GM21825 (cell line): ENCODE measurements around the gene BSN.
"Not testable (repeated sequence)": the region's sequence is repeated elsewhere in the genome, so short reads cannot be mapped to it uniquely, and the experiment has no call there.

Experiments used
- ATAC-seq: cut with Tn5 transposase; IDR thresholded peaks from one replicate; pipeline ENCODE4 v1.9.1; 2021; ENCODE audit warnings: mild to moderate bottlenecking, moderate library complexity; ENCODE audit not compliant: unreplicated experiment

BSN gene

DNA sequence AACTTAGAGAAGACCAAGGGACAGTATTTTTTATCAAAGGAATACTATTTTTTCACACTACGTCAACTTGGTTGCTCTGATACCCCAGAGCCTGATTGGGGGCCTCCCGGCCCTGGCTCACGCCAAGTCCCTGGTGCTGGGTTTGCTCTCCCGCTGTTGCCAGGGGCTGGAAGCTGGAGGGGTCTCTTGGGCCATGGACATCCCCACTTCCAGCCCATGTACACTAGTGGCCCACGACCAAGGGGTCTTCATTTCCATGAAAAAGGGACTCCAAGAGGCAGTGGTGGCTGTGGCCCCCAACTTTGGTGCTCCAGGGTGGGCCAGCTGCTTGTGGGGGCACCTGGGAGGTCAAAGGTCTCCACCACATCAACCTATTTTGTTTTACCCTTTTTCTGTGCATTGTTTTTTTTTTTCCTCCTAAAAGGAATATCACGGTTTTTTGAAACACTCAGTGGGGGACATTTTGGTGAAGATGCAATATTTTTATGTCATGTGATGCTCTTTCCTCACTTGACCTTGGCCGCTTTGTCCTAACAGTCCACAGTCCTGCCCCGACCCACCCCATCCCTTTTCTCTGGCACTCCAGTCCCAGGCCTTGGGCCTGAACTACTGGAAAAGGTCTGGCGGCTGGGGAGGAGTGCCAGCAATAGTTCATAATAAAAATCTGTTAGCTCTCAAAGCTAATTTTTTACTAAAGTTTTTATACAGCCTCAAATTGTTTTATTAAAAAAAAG, 20.3 kb upstream of the BSN start:
- ATAC-seq, result no peak

DNA sequence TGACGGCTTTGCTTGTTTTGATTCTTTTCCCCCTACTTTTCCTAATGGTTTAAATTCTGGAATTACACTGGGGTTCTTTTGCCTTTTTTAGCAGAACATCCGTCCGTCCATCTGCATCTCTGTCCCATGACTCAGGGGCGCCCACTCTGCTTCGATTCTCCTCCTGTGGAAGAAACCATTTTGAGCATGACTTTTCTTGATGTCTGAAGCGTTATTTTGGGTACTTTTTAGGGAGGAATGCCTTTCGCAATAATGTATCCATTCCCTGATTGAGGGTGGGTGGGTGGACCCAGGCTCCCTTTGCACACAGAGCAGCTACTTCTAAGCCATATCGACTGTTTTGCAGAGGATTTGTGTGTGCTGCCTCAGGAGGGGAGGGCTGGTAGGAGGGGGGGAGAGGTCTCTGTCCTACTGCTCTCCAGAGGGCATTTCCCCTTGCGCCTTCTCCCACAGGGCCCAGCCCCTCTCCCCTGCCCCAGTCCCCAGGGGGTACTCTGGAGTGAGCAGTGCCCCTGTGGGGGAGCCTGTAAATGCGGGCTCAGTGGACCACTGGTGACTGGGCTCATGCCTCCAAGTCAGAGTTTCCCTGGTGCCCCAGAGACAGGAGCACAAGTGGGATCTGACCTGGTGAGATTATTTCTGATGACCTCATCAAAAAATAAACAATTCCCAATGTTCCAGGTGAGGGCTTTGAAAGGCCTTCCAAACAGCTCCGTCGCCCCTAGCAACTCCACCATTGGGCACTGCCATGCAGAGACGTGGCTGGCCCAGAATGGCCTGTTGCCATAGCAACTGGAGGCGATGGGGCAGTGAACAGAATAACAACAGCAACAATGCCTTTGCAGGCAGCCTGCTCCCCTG, 19.5 kb upstream of the BSN start:
- ATAC-seq, result no peak

DNA sequence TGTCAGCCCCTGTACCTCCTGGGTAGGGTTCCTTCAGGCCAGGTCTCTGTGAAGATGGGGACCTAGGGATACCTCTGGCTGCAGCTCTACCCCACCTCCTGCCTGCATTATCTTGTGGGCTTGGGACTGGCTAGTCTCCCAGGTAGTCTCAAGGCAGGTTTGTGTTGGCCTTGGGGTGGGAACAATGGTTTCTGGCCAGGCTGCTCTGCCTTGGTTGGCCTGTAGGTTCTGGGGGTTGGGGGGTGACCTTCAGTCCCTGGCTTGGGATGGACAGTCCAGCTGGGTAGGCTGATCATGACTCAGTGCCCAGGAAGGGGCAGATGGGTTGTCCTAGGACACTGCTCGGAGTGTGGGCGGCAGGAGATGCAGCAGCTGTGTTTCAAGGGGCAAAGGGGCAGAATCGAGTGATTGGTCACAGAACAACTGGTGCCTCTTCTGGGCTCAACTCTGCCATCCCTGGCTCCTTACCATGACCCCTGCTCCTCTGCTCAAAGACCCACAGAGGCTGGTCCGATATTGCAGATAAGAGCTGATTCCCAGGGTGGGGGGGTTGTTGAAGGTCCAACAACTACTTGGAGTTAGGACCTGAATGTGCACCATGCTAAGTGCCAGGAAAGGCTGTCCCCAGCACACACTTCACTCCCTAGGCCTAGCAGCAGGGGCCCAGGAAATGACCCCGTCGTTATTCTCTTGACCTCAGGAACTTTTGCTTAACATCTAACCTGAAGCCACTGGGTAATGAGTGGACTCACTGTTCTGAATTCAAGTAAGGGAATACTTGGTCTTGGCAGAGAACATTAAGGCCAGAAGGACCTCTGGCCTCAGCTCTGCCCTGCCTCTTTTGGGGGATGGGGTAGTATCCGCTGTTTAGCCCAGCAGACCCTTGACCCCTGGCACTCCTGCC, 18.1 kb upstream of the BSN start:
- no peak for ATAC-seq

DNA sequence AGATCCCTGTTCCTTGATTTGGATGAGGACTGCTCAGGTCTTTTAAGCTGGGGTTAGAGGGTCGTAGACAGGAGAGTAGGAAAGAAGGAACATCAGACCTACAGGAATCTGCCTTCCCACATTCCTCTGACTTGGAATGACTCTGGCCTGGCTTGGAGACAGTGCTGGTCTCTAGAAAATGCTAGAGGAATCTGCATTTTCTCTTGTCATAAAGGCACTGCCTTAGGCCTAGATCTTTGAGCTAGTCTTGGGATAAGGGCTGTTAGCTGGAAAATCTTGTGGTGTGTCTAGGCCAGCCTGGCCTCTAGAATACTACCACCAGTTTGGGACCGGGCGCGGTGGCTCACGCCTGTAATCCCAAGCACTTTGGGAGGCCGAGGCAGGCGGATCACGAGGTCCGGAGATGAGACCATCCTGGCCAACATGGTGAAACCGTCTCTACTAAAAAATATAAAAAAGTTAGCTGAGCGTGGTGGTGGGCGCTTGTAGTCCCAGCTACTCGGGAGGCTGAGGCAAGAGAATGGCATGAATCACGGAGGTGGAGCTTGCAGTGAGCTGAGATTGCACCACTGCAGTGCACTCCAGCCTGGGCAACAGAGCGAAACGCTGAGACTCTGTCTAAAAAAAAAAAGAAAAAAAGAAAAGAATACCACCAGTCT, 17.3 kb upstream of the BSN start:
- no peak for ATAC-seq

DNA sequence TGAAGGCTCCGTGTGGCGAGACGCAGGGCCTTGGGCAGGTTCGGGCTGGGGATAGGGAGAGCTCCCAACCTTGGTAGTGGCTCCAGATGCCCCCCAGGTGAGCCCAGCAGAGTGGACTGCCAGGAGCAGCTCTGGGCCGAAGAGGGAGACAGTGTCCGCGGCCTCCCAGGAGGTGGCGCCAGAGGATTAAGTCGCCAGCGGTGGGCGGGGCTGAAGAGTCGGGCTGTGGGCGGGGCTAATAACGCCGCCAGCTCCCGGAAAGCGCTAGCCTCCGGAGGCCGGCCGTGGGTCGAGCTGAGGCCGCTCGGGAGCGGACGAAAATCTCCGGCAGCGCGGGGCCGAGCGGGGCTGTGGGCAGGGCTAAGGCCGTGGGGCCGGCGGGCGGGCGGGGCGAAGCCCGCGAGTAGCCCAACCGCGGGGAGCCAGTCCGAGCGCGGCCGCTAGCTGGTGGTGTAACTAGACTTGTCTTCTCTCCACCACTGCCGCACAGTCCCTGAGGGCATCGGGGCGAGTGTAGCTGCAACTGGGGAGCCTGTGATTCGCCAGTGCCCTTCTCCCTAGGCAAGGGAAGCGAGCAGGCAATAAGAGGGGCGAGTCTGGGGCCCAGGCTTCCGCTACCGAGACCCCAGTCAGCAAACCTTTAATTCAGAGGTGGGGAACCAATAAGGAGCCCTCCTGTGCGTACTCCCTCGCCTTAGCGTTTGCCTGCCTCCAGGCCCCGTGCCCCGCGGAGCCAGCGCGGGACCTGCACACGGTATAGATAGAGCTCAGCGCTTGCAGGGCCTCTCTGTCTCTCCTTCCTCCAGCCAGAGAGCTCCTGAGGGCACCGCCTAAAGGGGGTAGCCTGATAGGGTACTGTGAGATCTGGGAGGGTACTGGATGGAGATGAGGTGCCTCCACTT, 14.4 kb upstream of the BSN start:
- ATAC-seq, result peak; percentile 89

DNA sequence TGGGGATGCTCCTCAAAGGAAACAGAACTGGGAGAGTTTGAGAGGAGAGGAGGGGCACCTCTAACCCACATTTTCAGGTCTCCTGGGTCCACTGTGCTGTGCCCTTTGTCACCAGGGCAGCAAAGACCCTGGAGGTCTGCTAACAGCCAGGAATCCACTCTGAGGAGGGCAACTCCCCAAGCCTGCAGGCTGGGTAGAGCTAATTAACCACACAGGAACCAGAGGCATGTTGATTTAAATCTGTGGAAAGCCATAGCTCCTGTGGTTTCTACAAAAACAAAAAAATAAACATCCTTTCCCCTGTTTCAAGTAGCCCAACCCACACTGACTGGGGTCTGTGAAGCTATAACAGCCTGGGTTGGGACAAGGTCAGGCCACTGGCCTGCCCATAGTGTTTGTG, 2.2 kb upstream of the BSN start:
- ATAC-seq, result no peak

DNA sequence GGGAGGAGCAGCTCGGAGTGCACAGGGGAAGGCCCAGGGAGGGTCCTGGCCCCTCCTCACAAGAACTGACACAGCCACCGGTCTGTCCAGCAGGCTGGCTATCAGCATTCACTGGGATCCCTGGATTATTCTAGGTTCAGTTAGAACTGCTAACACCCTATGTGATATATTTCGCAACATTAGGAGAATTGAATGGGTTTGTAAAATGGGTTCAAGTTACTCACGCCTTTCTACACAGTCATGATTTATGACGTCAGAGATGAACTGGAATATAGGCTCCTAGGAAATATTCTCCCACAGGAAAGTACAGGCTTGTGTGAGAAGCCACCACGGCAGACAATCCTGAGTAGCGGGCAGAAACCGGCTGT, 969 bp upstream of the BSN start:
- no peak for ATAC-seq

DNA sequence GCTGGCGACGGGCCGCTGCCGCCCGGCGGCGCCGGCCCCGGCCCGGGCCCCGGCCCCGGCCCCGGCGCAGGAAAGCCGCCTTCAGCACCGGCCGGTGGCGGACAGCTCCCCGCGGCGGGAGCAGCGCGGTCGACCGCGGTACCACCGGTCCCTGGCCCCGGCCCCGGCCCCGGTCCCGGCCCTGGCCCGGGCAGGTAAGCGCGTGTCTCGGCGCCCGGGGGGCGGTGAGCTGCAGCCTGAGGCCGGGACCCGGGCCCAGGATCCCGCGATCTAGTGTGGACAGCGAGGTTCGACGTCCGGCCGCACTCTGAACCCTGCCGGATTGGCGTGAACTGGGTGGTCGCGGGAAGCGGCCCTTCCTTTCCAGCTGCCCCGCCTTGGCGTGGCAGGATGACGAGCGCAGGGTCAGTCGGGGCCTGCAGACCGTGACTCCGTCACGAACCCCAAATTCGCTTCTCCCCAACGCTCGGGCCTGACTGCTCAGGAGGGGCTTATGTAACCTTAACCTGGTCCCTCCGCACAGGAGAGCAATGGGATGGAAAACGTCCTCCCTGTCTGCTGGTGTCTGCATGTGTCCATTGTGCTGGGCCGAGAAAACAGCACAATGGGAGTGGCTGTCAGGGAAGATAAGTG, 472 bp downstream of the BSN start:
- ATAC-seq, result peak; percentile 56

DNA sequence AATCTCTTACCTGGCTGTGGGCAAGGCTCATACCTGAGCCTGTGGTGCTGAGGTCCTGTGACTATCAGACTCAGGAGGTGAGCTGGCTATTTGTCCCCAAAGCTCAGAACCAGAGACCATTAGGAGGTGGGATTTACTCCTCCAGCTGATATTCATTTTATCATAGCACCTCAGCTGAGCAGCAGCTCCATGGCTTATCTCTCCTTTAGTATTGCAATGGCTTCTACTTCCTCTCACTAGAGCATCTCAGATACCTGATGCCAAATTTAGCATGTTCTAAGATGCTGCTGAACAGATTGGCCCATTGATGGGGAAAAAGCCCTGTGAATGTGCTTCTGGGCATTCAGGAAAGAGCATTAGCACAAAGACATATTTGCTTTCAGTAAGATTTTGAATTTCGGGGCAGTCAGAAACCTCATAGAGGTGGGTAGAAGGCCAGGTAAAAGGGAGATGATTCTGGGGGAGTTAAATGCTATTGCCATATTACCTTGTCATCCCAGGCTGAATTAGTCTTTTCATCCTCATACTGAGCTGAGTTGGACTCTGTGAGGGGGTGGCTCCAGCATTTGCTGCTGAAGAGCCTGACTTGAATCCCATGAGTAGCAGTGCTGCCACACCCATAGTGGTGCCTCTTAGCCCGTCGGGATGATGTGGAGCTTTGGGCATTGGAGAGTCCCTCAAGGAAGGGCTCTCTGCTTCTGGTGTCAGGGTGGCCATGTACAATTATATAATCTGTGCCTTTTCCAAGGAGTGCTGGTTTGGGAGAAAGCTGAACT, 2.4 kb downstream of the BSN start:
- ATAC-seq, result no peak

DNA sequence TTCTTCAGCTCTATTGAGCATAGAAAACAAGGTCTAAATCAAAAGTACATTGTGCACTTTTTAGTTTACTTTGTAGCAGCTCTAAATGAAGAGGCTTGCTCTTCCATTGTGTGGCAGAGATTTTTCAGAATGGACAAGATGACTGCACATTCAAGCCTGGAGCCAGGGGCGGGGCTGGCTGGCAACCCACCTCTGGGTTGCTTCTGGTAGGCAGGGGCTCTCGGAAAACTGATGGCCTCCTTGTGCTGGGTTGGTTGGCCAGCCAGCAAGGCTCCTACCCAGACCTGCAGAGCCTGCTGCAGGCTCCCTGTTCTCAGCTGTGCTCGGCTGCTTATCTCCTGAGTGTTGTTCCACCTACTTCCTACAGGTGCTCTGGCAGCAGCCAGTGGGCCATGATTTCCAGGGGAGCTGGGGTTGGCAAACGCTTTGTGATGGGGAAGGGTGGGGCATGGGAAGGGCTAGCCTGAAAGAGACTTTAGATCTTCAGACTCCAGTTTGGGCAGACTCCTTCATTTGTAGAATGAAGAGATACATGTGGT, 8.8 kb downstream of the BSN start:
- ATAC-seq, result no peak

DNA sequence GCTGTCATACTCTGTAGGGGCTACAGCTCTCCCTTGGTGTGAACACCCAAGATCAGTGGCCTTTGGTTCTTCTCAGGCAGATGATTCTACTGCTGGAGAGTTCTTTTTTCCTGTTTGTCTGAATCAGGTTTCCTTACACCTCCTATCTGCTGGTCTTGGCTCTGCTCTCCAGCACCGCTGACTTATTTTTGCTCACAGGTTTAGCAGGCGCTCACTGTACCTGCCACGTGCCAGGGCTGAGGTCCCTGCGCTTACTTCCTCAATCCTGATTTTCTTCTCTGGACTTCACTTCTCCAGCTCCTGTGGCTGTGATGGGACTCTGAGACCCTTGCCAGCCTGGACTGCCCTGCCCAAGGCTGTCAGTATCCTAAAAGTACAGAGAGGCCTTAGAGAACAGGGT, 9.5 kb downstream of the BSN start:
- ATAC-seq, result no peak

DNA sequence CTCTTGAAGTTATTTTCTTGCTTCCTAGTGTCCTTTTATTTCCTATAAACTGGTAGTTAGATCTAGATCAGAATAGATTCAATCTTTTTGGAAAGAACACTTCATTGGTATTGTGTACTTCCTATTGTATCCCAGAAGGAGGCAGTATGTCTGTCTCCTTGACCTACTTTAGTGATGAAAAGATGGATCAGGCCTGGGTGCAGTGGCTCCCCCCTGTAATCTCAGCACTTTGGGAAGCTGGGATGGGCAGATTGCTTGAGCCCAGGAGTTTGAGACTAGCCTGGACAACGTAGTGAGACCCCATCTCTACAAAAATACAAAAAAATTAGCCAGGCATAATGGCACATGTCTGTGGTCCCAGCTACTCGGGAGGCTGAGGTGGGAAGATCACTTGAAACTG, 12.0 kb downstream of the BSN start:
- no peak for ATAC-seq

DNA sequence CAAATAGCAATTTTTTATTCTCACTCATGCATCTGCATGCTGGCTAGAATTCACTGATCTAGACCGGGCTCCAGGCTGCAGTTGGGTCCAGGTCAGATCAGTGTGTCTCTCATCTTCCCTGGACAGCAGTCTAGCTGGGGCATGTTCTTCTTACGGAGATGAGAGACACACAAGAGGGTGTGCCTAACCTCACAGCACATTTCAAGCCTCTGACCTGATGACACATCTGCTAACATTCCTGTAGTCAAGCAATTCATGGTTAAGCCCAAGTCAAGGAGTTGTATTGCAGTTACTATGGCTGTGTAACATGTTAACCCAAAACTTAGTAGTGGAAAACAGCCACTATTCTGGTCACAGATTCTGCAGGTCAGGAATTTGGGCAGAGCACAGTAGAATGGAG, 13.1 kb downstream of the BSN start:
- no peak for ATAC-seq

DNA sequence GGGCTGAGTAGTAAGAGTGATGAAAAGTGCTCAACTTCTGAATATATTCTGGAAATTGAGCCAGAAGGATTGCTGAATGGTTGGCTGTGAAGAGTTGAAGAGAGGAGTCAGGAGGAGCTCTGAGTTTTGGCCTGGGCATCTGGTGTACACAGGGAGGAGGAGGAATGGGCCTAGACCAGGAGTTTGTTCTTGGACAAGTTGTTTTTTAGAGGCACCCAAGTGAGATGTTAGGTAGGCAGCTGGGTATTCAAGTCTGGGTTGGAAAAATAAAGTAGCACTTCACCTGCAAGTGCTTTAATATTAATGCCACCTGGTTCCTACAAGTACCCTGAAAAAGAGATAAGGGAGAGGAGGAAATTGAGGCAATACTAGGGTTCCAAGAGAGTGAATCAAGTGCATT, 14.7 kb downstream of the BSN start:
- no peak for ATAC-seq

DNA sequence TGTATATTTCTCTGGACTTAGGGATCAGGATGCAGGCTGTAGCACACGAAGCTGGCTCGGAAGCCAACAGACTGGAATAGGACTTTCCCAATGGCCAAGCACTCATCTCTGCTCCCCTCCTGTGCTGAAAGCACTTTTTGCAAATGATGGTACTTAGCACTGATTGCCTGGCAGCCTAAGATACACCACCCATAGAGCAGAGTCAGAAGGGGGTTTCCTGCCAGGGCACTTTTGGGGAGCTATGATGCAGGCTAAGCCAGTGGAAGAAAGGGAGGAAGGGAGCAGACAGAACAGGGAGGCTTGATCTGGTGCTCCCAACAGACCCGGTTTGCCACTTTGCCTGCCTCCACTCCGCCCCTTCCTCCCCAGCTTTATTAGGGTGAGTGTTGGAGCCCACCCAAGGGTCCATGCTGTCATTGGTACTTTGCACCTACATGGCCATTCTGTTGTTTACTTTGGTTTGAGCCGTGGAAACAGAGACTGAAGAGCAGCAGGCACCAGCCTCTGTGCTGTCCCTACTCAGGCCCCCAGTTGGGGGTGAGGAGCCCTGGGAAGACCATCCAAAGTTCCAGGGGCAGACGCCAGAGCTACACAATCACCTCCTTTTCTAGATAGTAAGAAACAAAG, 15.9 kb downstream of the BSN start:
- no peak for ATAC-seq

DNA sequence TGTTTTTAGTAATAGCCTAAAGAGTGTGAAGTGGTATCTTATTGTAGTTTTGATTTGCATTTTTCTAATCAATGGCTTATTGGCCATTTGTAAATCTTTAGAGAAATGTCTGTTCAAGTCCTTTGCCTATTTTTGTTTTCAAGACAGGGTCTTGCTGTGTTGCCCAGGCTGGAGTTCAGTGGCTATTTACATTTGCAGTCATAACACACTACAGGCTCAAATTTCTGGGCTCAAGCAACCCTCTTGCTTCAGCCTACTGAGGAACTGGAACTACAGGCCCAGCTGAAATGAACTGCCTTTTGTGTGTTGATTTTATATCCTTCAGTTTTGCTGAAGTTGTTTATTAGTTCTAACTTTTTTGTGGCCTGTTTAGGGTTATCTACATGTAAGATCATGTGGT, 27.9 kb downstream of the BSN start:
- no peak for ATAC-seq

DNA sequence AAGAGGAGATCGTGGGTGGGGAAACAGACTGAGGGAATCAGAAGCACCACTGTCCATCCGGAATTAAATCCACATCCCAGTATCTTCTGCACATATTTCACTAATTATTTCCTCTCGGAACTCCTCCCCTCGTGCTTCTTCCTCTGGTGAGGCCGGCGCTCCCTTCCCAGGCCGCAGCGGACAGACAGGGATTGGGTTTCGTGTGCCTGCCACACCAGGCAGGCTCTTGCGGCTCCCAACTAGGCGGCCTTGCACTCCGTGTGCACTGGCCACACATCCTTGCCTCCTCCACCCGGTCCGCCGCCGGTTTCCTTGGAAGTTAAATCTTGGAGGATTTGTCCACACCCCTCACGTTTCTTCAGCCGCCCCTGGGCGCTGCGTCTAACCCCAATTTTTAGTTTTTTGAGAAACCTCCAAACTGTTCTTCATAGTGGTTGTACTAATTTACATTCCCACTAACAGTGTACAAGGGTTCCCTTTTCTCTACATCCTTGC, 31.0 kb downstream of the BSN start:
- not testable (repeated sequence) for ATAC-seq

DNA sequence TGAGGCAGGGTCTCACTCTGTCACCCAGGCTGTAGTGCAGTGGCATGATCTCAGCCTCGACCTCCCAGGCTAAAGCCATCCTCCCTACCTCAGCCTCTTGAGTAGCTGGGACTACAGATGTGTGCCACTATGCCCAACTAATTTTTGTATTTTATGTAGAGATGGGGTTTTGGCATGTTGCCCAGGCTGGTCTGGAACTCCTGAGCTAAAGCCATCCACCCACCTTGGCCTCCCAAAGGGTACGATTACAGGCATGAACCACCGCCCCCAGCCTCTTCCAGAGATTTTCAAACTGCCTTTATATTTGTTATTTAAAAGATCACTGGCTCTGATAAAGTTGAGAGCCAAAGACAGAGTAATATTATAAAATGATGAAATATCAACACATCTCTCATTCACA, 37.3 kb downstream of the BSN start:
- ATAC-seq, result no peak
